ENCODE results near the gene CEBPB. TPM values are rescaled to one million over a fixed set of nuclear protein-coding genes. Genes with fewer than 3 reads are reported as not detected.

Gene CEBPB
- total RNA-seq, 1 experiment from 2014 or later: 226 TPM

- no peak overlapping the region for H3K27ac Mint-ChIP-seq (ENCODE audit: low read depth, unreplicated experiment)
- intact Hi-C loops (cut with micrococcal nuclease): no loop called here
- DNase-seq (ENCODE audit: unreplicated experiment): no peak
- ChIA-PET CTCF (interaction anchor here (1.0 kb wide), 1 partner anchor 13 kb away, joined by 3 read pairs; no protein-coding TSS in a partner anchor), POLR2A (interaction anchor here (0.6 kb wide), 1 partner anchor 17 kb away, joined by 3 read pairs; no protein-coding TSS in a partner anchor)
- H3K27me3 Mint-ChIP-seq (ENCODE audit: insufficient read depth, unreplicated experiment): no peaks in the 10 kb centered on the region
- H3K4me1 Mint-ChIP-seq (ENCODE audit: insufficient read depth, unreplicated experiment): peaks cover 23% of the 10 kb centered on the region
- H3K36me3 Mint-ChIP-seq (ENCODE audit: insufficient read depth, unreplicated experiment): no peaks in the 10 kb centered on the region
- no peak for TF ChIP-seq CTCF (IDR thresholded peaks at IDR 0.05; ENCODE audit: unreplicated experiment)
- BruUV-seq (replicated peaks): no TSS peak
- H3K9me3 Mint-ChIP-seq (ENCODE audit: unreplicated experiment): no peaks in the 10 kb centered on the region
- no peak overlapping the region for H3K4me3 Mint-ChIP-seq (ENCODE audit: unreplicated experiment)
Measured at GRCh38 chr20:50218987-50219435, 28.4 kb downstream of the CEBPB start.

- no peak for TF ChIP-seq CTCF (IDR thresholded peaks at IDR 0.05; ENCODE audit: unreplicated experiment)
- DNase-seq (ENCODE audit: unreplicated experiment): no peak
- POLR2A ChIA-PET: no interaction called here
- Mint-ChIP-seq H3K36me3 (ENCODE audit: insufficient read depth, unreplicated experiment) (no peaks in the 10 kb centered on the region), H3K27me3 (ENCODE audit: insufficient read depth, unreplicated experiment) (no peaks in the 10 kb centered on the region), H3K9me3 (ENCODE audit: unreplicated experiment) (no peaks in the 10 kb centered on the region), H3K4me3 (ENCODE audit: unreplicated experiment) (no peak overlapping the region), H3K4me1 (ENCODE audit: insufficient read depth, unreplicated experiment) (peaks cover 25% of the 10 kb centered on the region), H3K27ac (ENCODE audit: low read depth, unreplicated experiment) (peak overlapping the region; percentile 52)
- CTCF ChIA-PET: interaction anchor here (1.0 kb wide), 1 partner anchor 14 kb away, joined by 3 read pairs; no protein-coding TSS in a partner anchor
- intact Hi-C loops (cut with micrococcal nuclease): no loop called here
- no TSS peak for BruUV-seq (replicated peaks)
Measured at GRCh38 chr20:50219600-50219999, 29.0 kb downstream of the CEBPB start.

GRCh38 chr20:50220093-50220893 is 29.7 kb downstream of the CEBPB start:
- intact Hi-C loops (cut with micrococcal nuclease): no loop called here
- Mint-ChIP-seq H3K27me3 (ENCODE audit: insufficient read depth, unreplicated experiment) (no peaks in the 10 kb centered on the region), H3K4me3 (ENCODE audit: unreplicated experiment) (no peak overlapping the region), H3K27ac (ENCODE audit: low read depth, unreplicated experiment) (peak overlapping the region; percentile 52), H3K9me3 (ENCODE audit: unreplicated experiment) (no peaks in the 10 kb centered on the region), H3K36me3 (ENCODE audit: insufficient read depth, unreplicated experiment) (no peaks in the 10 kb centered on the region), H3K4me1 (ENCODE audit: insufficient read depth, unreplicated experiment) (peaks cover 32% of the 10 kb centered on the region)
- no peak for TF ChIP-seq CTCF (IDR thresholded peaks at IDR 0.05; ENCODE audit: unreplicated experiment)
- no TSS peak for BruUV-seq (replicated peaks)
- ChIA-PET POLR2A (interaction anchor here (1.6 kb wide), 1 partner anchor 18 kb away, joined by 3 read pairs; no protein-coding TSS in a partner anchor), CTCF (interaction anchor here (0.6 to 0.7 kb wide), 3 partner anchors 12 to 245 kb away, joined by 3 read pairs; no protein-coding TSS in a partner anchor)
- DNase-seq (ENCODE audit: unreplicated experiment): no peak

GRCh38 chr20:50220894-50221365 is 30.3 kb downstream of the CEBPB start:
- BruUV-seq (replicated peaks): no TSS peak
- intact Hi-C loops (cut with micrococcal nuclease): no loop called here
- Mint-ChIP-seq H3K9me3 (ENCODE audit: unreplicated experiment) (no peaks in the 10 kb centered on the region), H3K27ac (ENCODE audit: low read depth, unreplicated experiment) (peak overlapping the region; percentile 52), H3K4me3 (ENCODE audit: unreplicated experiment) (no peak overlapping the region), H3K4me1 (ENCODE audit: insufficient read depth, unreplicated experiment) (peaks cover 32% of the 10 kb centered on the region), H3K36me3 (ENCODE audit: insufficient read depth, unreplicated experiment) (no peaks in the 10 kb centered on the region), H3K27me3 (ENCODE audit: insufficient read depth, unreplicated experiment) (no peaks in the 10 kb centered on the region)
- no peak for DNase-seq (ENCODE audit: unreplicated experiment)
- ChIA-PET CTCF (interaction anchor here (0.6 to 1.7 kb wide), 5 partner anchors 10 to 242 kb away, joined by 3 to 6 read pairs (median 3); no protein-coding TSS in a partner anchor), POLR2A (interaction anchor here (1.0 to 1.6 kb wide), 6 partner anchors 8 to 231 kb away, joined by 3 to 7 read pairs (median 4); partner anchors contain the start of gene CEBPB)
- no peak for TF ChIP-seq CTCF (IDR thresholded peaks at IDR 0.05; ENCODE audit: unreplicated experiment)
